CD8-positive, alpha-beta memory T cell (primary cell): Measurements from ENCODE around the gene CACNB3. TPM values are rescaled to one million over a fixed set of nuclear protein-coding genes. Genes with fewer than 3 reads are reported as not detected.
"Not testable (repeated sequence)": the region's sequence is repeated elsewhere in the genome, so short reads cannot be mapped to it uniquely, and the experiment has no call there.

Experiments used
- CTCF ChIA-PET: fragments of 350-600 bp; sonication (Branson Sonifier 250); formaldehyde crosslinking; loops from one replicate; lab custom pipeline; 2021; ENCODE audit warnings: antibody characterized with exemption; lab: Charles Lee
- POLR2A ChIA-PET: fragments of 350-600 bp; sonication (Branson Sonifier 250); formaldehyde crosslinking; loops from one replicate; lab custom pipeline; 2021; ENCODE audit warnings: antibody characterized with exemption; lab: Charles Lee
- DNase-seq, 5 donors: peaks; one replicate each; pipeline versions ENCODE4 v3.0.0 to v3.0.0-alpha.2; 2020 to 2022; ENCODE audit warnings: mixed read lengths in 1 of 5
- H3K27ac ChIP-seq: one replicate; pipeline ENCODE4 v1.7.0; 2013; ENCODE audit warnings: low read depth, mild to moderate bottlenecking, low read length, moderate library complexity
- H3K27me3 ChIP-seq: 2 replicates; pipeline ENCODE4 v1.7.0; 2013; ENCODE audit warnings: low read length, mild to moderate bottlenecking; ENCODE audit not compliant: insufficient read depth, poor library complexity, severe bottlenecking
- H3K36me3 ChIP-seq: 2 replicates; pipeline ENCODE4 v1.7.0; 2013; ENCODE audit warnings: mild to moderate bottlenecking, low read length, moderate library complexity; ENCODE audit not compliant: insufficient read depth
- H3K4me1 ChIP-seq: 2 replicates; pipeline ENCODE4 v1.7.0; 2013; ENCODE audit warnings: mild to moderate bottlenecking, low read length, moderate library complexity; ENCODE audit not compliant: insufficient read depth
- H3K4me3 ChIP-seq: 2 replicates; pipeline ENCODE4 v1.7.0; 2013; ENCODE audit warnings: mild to moderate bottlenecking, low read length
- H3K9me3 ChIP-seq: 2 replicates; pipeline ENCODE4 v1.7.0; 2013; ENCODE audit warnings: mild to moderate bottlenecking, low read length
- H3K27ac Mint-ChIP-seq, 8 donors: one replicate each; pipeline ENCODE4 v1.8.0; 2020 to 2021; ENCODE audit warnings: mixed read lengths in 8 of 8, mild to moderate bottlenecking in 6 of 8, inconsistent platforms in 3 of 8, moderate library complexity in 3 of 8
- H3K27me3 Mint-ChIP-seq, 2 donors: one replicate each; pipeline ENCODE4 v1.8.0; 2020 to 2021; ENCODE audit warnings: mixed read lengths in 2 of 2, mild to moderate bottlenecking in 1 of 2, moderate library complexity in 1 of 2
- H3K36me3 Mint-ChIP-seq, 3 donors: one replicate each; pipeline ENCODE4 v1.8.0; 2020 to 2021; ENCODE audit warnings: mixed read lengths in 3 of 3, inconsistent platforms in 1 of 3, mild to moderate bottlenecking in 1 of 3
- H3K4me1 Mint-ChIP-seq, 3 donors: one replicate each; pipeline ENCODE4 v1.8.0; 2020 to 2021; ENCODE audit warnings: mixed read lengths in 3 of 3, inconsistent platforms in 1 of 3, mild to moderate bottlenecking in 1 of 3
- H3K4me3 Mint-ChIP-seq, 7 donors: one replicate each; pipeline ENCODE4 v1.8.0; 2020 to 2021; ENCODE audit warnings: mixed read lengths in 7 of 7, mild to moderate bottlenecking in 6 of 7, moderate library complexity in 4 of 7, inconsistent platforms in 2 of 7
- H3K9me3 Mint-ChIP-seq, 5 donors: one replicate each; pipeline ENCODE4 v1.8.0; 2020 to 2022; ENCODE audit warnings: mixed read lengths in 5 of 5, mild to moderate bottlenecking in 3 of 5, moderate library complexity in 2 of 5, inconsistent platforms in 1 of 5
- polyA plus RNA-seq: library from polyadenylated mRNA; unstranded; fragments of 300-500 nt; fragmentation: Illumina TruSeq; gene quantifications from one replicate; pipeline ENCODE4 v1.2.3, GENCODE V29; 2021
- total RNA-seq, 2 experiments: library from RNA; stranded (reverse); gene quantifications; one replicate each; pipeline ENCODE4 v1.2.3, GENCODE V29; 2021

The CACNB3 gene
- total and polyA plus RNA-seq, 3 experiments from 2014 or later = 3.2 to 6.6 (median 6.3) TPM

DNA sequence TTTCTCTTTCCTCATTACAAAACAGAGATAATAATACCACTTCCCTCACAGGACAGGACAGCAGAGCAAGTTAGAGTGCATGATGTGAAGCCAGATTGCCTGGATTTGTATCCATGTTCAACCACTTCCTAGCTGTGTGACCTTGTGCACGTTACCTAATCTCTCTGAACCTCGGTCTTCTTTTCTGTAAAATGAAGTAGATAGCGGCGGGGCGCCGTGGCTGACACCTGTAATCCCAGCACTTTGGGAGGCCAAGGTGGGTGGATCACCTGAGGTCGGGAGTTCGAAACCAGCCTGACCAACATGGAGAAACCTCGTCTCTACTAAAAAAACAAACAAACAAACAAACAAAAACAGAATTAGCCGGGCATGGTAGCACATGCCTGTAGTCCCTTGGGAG is 36.6 kb downstream of the CACNB3 start:
- CTCF ChIA-PET = interaction anchor here (4.1 to 5.2 kb wide), 3 partner anchors 35 to 133 kb away, joined by 33 to 124 read pairs (median 52); no protein-coding TSS in a partner anchor
- H3K9me3 Mint-ChIP-seq, H3K36me3 ChIP-seq, DNase-seq, H3K9me3 ChIP-seq, H3K27me3 ChIP-seq, H3K27me3 Mint-ChIP-seq, H3K27ac ChIP-seq, H3K27ac Mint-ChIP-seq, POLR2A ChIA-PET, H3K4me3 ChIP-seq: not testable (repeated sequence)
- peaks cover 26 to 31% (median 29%) of the 10 kb centered on the region in 3 donors for H3K4me1 Mint-ChIP-seq
- peaks cover 0 to 20% (median 1%) of the 10 kb centered on the region in 3 donors for H3K36me3 Mint-ChIP-seq
- peaks cover 20% of the 10 kb centered on the region for H3K4me1 ChIP-seq
- H3K4me3 Mint-ChIP-seq = peak overlapping the region in 1 of 7 donors; percentile 18

DNA sequence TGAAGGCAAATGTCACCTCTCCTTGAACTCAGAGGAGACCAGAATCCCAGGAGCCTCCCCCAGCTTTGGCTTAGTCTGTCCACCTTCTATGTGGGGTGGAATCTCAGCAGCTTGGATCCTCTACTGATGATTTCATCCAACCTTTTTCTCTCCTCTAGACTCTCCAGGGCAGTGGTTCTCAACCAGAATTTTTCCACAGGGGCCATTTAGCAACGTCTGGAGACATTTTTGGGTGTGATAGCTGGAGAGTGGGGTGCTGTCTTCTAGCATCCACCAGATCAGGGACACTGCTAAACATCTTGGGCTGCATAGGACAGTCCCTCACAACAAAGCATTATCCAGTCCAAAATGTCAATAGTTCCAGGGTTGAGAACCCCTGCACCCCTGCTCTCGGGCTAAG is 38.1 kb downstream of the CACNB3 start:
- H3K36me3 Mint-ChIP-seq = peaks cover 0 to 8% (median 0%) of the 10 kb centered on the region in 3 donors
- peaks cover 2 to 6% of the 10 kb centered on the region in 2 donors for H3K27me3 Mint-ChIP-seq
- no peak overlapping the region for H3K27ac ChIP-seq
- no peak overlapping the region for H3K4me3 Mint-ChIP-seq
- no peaks in the 10 kb centered on the region for H3K27me3 ChIP-seq
- H3K27ac Mint-ChIP-seq = peak overlapping the region in 1 of 8 donors; percentile 79
- CTCF ChIA-PET = interaction anchor here (0.8 to 5.5 kb wide), 5 partner anchors 16 to 132 kb away, joined by 3 to 33 read pairs (median 4); no protein-coding TSS in a partner anchor
- no peak for DNase-seq
- H3K4me1 ChIP-seq = peaks cover 9% of the 10 kb centered on the region
- H3K36me3 ChIP-seq = no peaks in the 10 kb centered on the region
- no peaks in the 10 kb centered on the region for H3K9me3 Mint-ChIP-seq
- peaks cover 12 to 17% (median 16%) of the 10 kb centered on the region in 3 donors for H3K4me1 Mint-ChIP-seq
- no peaks in the 10 kb centered on the region for H3K9me3 ChIP-seq
- H3K4me3 ChIP-seq = no peak overlapping the region
- POLR2A ChIA-PET = interaction anchor here (1.0 kb wide), 1 partner anchor 10 kb away, joined by 7 read pairs; no protein-coding TSS in a partner anchor

DNA sequence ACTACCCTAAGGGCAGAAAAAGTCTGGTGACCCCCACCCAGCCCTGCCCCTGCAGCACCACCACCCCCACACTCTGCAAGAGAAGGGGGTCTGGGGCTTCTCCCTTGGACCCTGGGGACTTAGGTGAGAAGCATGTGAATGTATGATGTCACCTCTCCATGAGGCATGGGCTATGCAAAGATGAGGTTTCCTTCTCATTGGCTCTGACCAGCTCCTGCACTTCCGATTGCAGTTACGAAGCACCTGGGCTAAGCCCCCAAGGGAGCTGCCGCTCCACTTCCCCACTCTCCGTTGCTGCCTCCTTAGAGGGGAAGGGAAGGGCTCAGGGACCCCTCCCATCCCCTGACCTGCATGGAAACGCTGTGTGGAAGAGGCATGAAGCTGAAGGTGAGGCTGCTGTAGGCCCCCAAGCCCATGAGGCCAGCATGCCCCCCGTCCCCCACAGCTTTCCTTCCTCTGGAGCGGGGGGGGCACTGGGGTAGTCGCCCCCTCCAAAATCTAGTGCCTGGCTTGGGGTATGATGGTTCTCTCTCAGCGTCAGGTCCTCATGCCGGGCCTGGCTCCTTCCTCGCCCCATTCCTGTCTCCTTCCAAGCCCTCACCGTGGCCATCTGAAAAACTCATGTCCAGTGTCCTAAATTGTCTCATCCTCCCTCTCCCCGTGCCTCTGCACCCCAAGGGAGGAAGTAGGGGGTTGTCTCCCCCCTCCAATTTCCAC is 39.1 kb downstream of the CACNB3 start:
- DNase-seq = no peak
- Histone ChIP-seq H3K4me1 (peaks cover 8% of the 10 kb centered on the region), H3K4me3 (no peak overlapping the region)

DNA sequence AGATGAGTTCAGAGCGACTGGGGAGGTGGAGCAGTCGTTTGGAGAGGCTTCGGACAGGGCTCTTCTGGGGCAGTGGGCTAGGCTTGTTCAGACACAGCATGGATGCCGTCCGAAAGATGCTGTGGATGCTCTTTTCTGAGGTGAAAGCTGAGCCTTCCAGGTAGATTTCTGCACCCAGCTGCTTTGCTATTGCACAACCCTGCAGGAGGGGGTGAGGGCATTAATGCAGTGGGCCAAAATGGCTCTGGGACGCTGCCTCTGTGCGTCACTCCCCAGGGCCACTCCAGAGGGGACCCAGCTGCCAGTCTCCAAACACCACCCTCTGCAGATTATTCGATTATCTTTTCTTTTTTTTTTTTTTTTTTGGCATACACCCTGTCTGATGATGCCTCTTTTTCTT is 39.7 kb downstream of the CACNB3 start:
- no peak overlapping the region for H3K27ac Mint-ChIP-seq
- ChIA-PET POLR2A (no interaction called here), CTCF (interaction anchor here (0.6 to 5.5 kb wide), 4 partner anchors 10 to 130 kb away, joined by 3 to 33 read pairs (median 4); no protein-coding TSS in a partner anchor)
- Histone ChIP-seq H3K36me3 (no peaks in the 10 kb centered on the region), H3K4me1 (peaks cover 2% of the 10 kb centered on the region), H3K27me3 (peaks cover 10% of the 10 kb centered on the region), H3K4me3 (no peak overlapping the region), H3K9me3 (no peaks in the 10 kb centered on the region), H3K27ac (no peak overlapping the region)
- peaks cover 11 to 17% of the 10 kb centered on the region in 2 donors for H3K27me3 Mint-ChIP-seq
- H3K36me3 Mint-ChIP-seq = no peaks in the 10 kb centered on the region
- no peak for DNase-seq
- H3K4me1 Mint-ChIP-seq = peaks cover 2 to 4% (median 4%) of the 10 kb centered on the region in 3 donors
- H3K4me3 Mint-ChIP-seq = no peak overlapping the region
- H3K9me3 Mint-ChIP-seq = peaks cover 0 to 2% (median 0%) of the 10 kb centered on the region in 5 donors

More for the DNA sequence above, 39.1 kb downstream of the CACNB3 start:
- no peak overlapping the region for H3K27ac Mint-ChIP-seq
- no peaks in the 10 kb centered on the region for H3K36me3 ChIP-seq
- H3K9me3 ChIP-seq = no peaks in the 10 kb centered on the region
- POLR2A ChIA-PET = no interaction called here
- peaks cover 7 to 10% (median 10%) of the 10 kb centered on the region in 3 donors for H3K4me1 Mint-ChIP-seq
- peaks cover 10 to 12% of the 10 kb centered on the region in 2 donors for H3K27me3 Mint-ChIP-seq
- H3K27ac ChIP-seq = no peak overlapping the region
- peaks cover 0 to 2% (median 0%) of the 10 kb centered on the region in 5 donors for H3K9me3 Mint-ChIP-seq
- CTCF ChIA-PET = interaction anchor here (1.7 to 5.5 kb wide), 2 partner anchors 33 to 131 kb away, joined by 4 to 33 read pairs; no protein-coding TSS in a partner anchor
- H3K36me3 Mint-ChIP-seq = no peaks in the 10 kb centered on the region
- H3K27me3 ChIP-seq = peaks cover 4% of the 10 kb centered on the region
- no peak overlapping the region for H3K4me3 Mint-ChIP-seq

DNA sequence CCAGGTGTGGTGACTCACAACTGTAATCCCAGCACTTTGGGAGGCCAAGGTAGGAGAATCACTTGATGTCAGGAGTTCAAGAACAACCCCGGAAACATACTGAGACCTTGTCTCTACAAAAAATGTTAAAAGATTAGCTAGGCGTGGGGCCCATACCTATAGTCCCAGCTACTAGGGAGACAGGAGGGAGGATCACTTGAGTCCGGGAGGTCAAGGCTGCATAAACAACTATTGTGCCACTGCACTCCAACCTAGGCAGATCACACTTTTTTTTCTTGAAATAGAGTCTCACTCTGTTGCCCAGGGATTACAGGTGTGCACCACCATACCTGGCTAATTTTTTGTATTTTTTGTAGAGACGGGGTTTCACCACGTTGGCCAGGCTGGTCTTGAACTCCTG is 41.3 kb downstream of the CACNB3 start:
- Mint-ChIP-seq H3K4me3 (peak overlapping the region in 1 of 7 donors; percentile 18), H3K4me1 (peaks cover 5 to 11% (median 8%) of the 10 kb centered on the region in 3 donors), H3K27ac (no peak overlapping the region), H3K36me3 (no peaks in the 10 kb centered on the region), H3K27me3 (peaks cover 24 to 26% of the 10 kb centered on the region in 2 donors), H3K9me3 (peaks cover 0 to 2% (median 0%) of the 10 kb centered on the region in 5 donors)
- H3K4me3 ChIP-seq = no peak overlapping the region
- CTCF ChIA-PET = interaction anchor here (1.4 to 5.5 kb wide), 2 partner anchors 31 to 43 kb away, joined by 3 to 33 read pairs; no protein-coding TSS in a partner anchor
- H3K4me1 ChIP-seq = peaks cover 9% of the 10 kb centered on the region
- no peak overlapping the region for H3K27ac ChIP-seq
- H3K36me3 ChIP-seq = no peaks in the 10 kb centered on the region
- POLR2A ChIA-PET = interaction anchor here (0.7 kb wide), 1 partner anchor 45 kb away, joined by 9 read pairs; no protein-coding TSS in a partner anchor
- no peak for DNase-seq
- H3K9me3 ChIP-seq = no peaks in the 10 kb centered on the region
- peaks cover 22% of the 10 kb centered on the region for H3K27me3 ChIP-seq

- not testable (repeated sequence) for H3K27ac Mint-ChIP-seq, DNase-seq, H3K9me3 Mint-ChIP-seq, H3K36me3 Mint-ChIP-seq, H3K4me3 ChIP-seq, H3K27ac ChIP-seq, H3K4me3 Mint-ChIP-seq, H3K36me3 ChIP-seq, H3K9me3 ChIP-seq
- Mint-ChIP-seq H3K27me3 (peaks cover 26 to 28% of the 10 kb centered on the region in 2 donors), H3K4me1 (peaks cover 12 to 18% (median 14%) of the 10 kb centered on the region in 3 donors)
- H3K27me3 ChIP-seq = peaks cover 22% of the 10 kb centered on the region
- CTCF ChIA-PET = interaction anchor here (1.1 to 5.5 kb wide), 4 partner anchors 7 to 65 kb away, joined by 3 to 33 read pairs (median 9); partner anchors contain the start of genes DDX23 and FKBP11
- peaks cover 15% of the 10 kb centered on the region for H3K4me1 ChIP-seq
- POLR2A ChIA-PET = interaction anchor here (0.7 kb wide), 1 partner anchor 46 kb away, joined by 9 read pairs; no protein-coding TSS in a partner anchor
Observed at GRCh38 chr12:48860236-48860635, 41.9 kb downstream of the CACNB3 start.

- H3K9me3 Mint-ChIP-seq = peaks cover 0 to 2% (median 0%) of the 10 kb centered on the region in 5 donors
- peaks cover 22% of the 10 kb centered on the region for H3K27me3 ChIP-seq
- H3K4me1 ChIP-seq = peaks cover 21% of the 10 kb centered on the region
- H3K27ac Mint-ChIP-seq = no peak overlapping the region
- CTCF ChIA-PET = interaction anchor here (1.1 to 3.1 kb wide), 2 partner anchors 8 to 64 kb away, joined by 3 to 15 read pairs; partner anchors contain the start of genes DDX23 and FKBP11
- no peak overlapping the region for H3K27ac ChIP-seq
- H3K9me3 ChIP-seq = no peaks in the 10 kb centered on the region
- POLR2A ChIA-PET = no interaction called here
- H3K4me3 ChIP-seq = no peak overlapping the region
- no peaks in the 10 kb centered on the region for H3K36me3 ChIP-seq
- peaks cover 18 to 26% (median 23%) of the 10 kb centered on the region in 3 donors for H3K4me1 Mint-ChIP-seq
- peaks cover 26 to 30% of the 10 kb centered on the region in 2 donors for H3K27me3 Mint-ChIP-seq
- peaks cover 0 to 5% (median 2%) of the 10 kb centered on the region in 3 donors for H3K36me3 Mint-ChIP-seq
- no peak for DNase-seq
- H3K4me3 Mint-ChIP-seq = no peak overlapping the region
Observed at GRCh38 chr12:48861111-48861510, 42.8 kb downstream of the CACNB3 start.
